K562 (cell line): Measurements from ENCODE around the gene ASB6. TPM values are rescaled to one million over a fixed set of nuclear protein-coding genes. Genes with fewer than 3 reads are reported as not detected.

Source experiments
- ADNP ChIP-seq: fragments of 200-800 bp; sonication (Bioruptor generic); IDR thresholded peaks from 2 replicates; pipeline ENCODE4 v1.6.1; 2016; ENCODE audit warnings: missing genetic modification characterization, missing compliant biosample characterization
- ARHGAP35 ChIP-seq: fragments of 450-650 bp; IDR thresholded peaks from 2 replicates; pipeline ENCODE4 v1.6.1; 2018; ENCODE audit not compliant: partially characterized antibody
- ATF1 ChIP-seq, 2 experiments: fragments of 450-650 bp in 1 of 2; IDR thresholded peaks; 2 replicates each; pipeline ENCODE4 v1.6.1; 2016; ENCODE audit warnings: missing compliant biosample characterization in 1 of 2, missing genetic modification characterization in 1 of 2
- ATF7 ChIP-seq: fragments of 450-650 bp; IDR thresholded peaks from 2 replicates; pipeline ENCODE4 v1.7.1; 2014; ENCODE audit warnings: mild to moderate bottlenecking, moderate library complexity
- EHMT2 ChIP-seq: fragments of 450-650 bp; IDR thresholded peaks from 2 replicates; pipeline ENCODE4 v1.6.1; 2018; ENCODE audit warnings: antibody characterized with exemption
- HDAC1 ChIP-seq, 2 experiments: fragments of 450-650 bp; IDR thresholded peaks; 2 replicates each; pipeline ENCODE4 v1.6.1; 2016 to 2017; ENCODE audit warnings: inconsistent platforms in 1 of 2, mild to moderate bottlenecking in 1 of 2, moderate library complexity in 1 of 2
- HDAC8 ChIP-seq: fragments of 450-650 bp; IDR thresholded peaks from 2 replicates; pipeline ENCODE4 v1.6.1; 2016; ENCODE audit warnings: mild to moderate bottlenecking, missing genetic modification characterization, moderate library complexity, missing compliant biosample characterization
- KLF13 ChIP-seq: fragments of 450-650 bp; IDR thresholded peaks from 2 replicates; pipeline ENCODE4 v1.6.1; 2016; ENCODE audit warnings: missing genetic modification characterization, low read depth, mild to moderate bottlenecking, missing compliant biosample characterization, moderate library complexity, borderline replicate concordance
- KLF6 ChIP-seq: fragments of 250-450 bp; sonication (Bioruptor Pico); IDR thresholded peaks from 2 replicates; pipeline ENCODE4 v1.4.0; 2020; ENCODE audit warnings: mild to moderate bottlenecking, moderate library complexity, borderline replicate concordance
- LCOR ChIP-seq: sonication (generic); formaldehyde crosslinking; IDR thresholded peaks from 2 replicates; pipeline ENCODE4 v1.8.0; 2022; ENCODE audit warnings: mild to moderate bottlenecking, missing genetic modification reagents
- MYNN ChIP-seq, 2 experiments: sonication (generic); formaldehyde crosslinking in 1 of 2; IDR thresholded peaks; 2 replicates each; pipeline versions ENCODE4 v1.5.0 to v1.6.1; 2016 to 2020; ENCODE audit warnings: antibody characterized with exemption in 1 of 2, missing genetic modification reagents in 1 of 2
- NBN ChIP-seq: fragments of 450-650 bp; IDR thresholded peaks from 2 replicates; pipeline ENCODE4 v1.6.1; 2016; ENCODE audit warnings: low read depth, mild to moderate bottlenecking
- PCBP2 ChIP-seq: fragments of 200-400 bp; formaldehyde crosslinking; IDR thresholded peaks from 2 replicates; pipeline ENCODE4 v1.6.1; 2018; ENCODE audit warnings: low read length, low read depth, mild to moderate bottlenecking, moderate library complexity; ENCODE audit not compliant: poor library complexity, severe bottlenecking
- PHB2 ChIP-seq: fragments of 450-650 bp; IDR thresholded peaks from 2 replicates; pipeline ENCODE4 v1.6.1; 2017; ENCODE audit warnings: low read depth
- PHF21A ChIP-seq: fragments of 450-650 bp; IDR thresholded peaks from 2 replicates; pipeline ENCODE4 v1.6.1; 2017; ENCODE audit warnings: low read depth, borderline replicate concordance
- TAL1 ChIP-seq: fragments of 450-650 bp; IDR thresholded peaks from 2 replicates; pipeline ENCODE4 v1.6.1; 2016; ENCODE audit warnings: mild to moderate bottlenecking
- TOE1 ChIP-seq, 2 experiments: fragments of 450-650 bp in 1 of 2; sonication (generic) in 1 of 2; formaldehyde crosslinking in 1 of 2; IDR thresholded peaks; 2 replicates each; pipeline versions ENCODE4 v1.7.1 to v1.8.0; 2016 to 2022; ENCODE audit warnings: borderline replicate concordance in 2 of 2, mild to moderate bottlenecking in 2 of 2, antibody characterized with exemption in 1 of 2, inconsistent platforms in 1 of 2, low read depth in 1 of 2, missing genetic modification reagents in 1 of 2, moderate library complexity in 1 of 2
- YBX1 ChIP-seq: fragments of 450-650 bp; IDR thresholded peaks from 2 replicates; pipeline ENCODE4 v1.7.1; 2016; ENCODE audit warnings: mild to moderate bottlenecking
- ZNF354B ChIP-seq: fragments of 250-450 bp; sonication (Bioruptor Pico); IDR thresholded peaks from 2 replicates; pipeline ENCODE4 v1.4.0; 2020
- ZNF384 ChIP-seq: IDR thresholded peaks from 2 replicates; pipeline ENCODE4 v1.6.1; 2012; ENCODE audit warnings: low read depth, low read length, improper control_type of control experiment
- ZNF668 ChIP-seq: fragments of 250-450 bp; sonication (Bioruptor Pico); IDR thresholded peaks from 2 replicates; pipeline ENCODE4 v1.8.0; 2022; ENCODE audit warnings: mild to moderate bottlenecking, inconsistent platforms
- ZNF75A ChIP-seq: fragments of 450-650 bp; formaldehyde crosslinking; IDR thresholded peaks from 2 replicates; pipeline ENCODE4 v1.4.0; 2020; ENCODE audit warnings: mild to moderate bottlenecking
- polyA plus RNA-seq, 8 experiments: library from polyadenylated mRNA; depleted of rRNA in 4 of 8; stranded (reverse) in 5 of 8; unstranded in 3 of 8; fragments of >200 nt; fragmentation: Nextera tagmentation in 2 of 8; fragmentation: Illumina TruSeq in 1 of 8; extraction: Ambion mirVana in 2 of 8; extraction: Trizol in 1 of 8; gene quantifications; 2 replicates each; pipeline versions ENCODE4 v1.2.1 to v1.2.3, GENCODE V29; 2011 to 2014; ENCODE audit warnings: inconsistent platforms in 1 of 8, missing spikeins in 1 of 8
- total RNA-seq, 7 experiments: library from RNA; depleted of rRNA in 6 of 7; stranded (reverse); fragments of >200 nt in 6 of 7; fragmentation: Illumina TruSeq in 2 of 7; extraction: Trizol in 2 of 7; gene quantifications; 2 replicates each; pipeline versions ENCODE4 v1.2.1 to v1.2.3, GENCODE V29; 2011 to 2021; ENCODE audit warnings: low replicate concordance in 1 of 7
- TF ChIP-seq, protein P1 (sequence below): fragments of 450-650 bp; IDR thresholded peaks from 2 replicates; pipeline ENCODE4 v1.6.1; 2016; ENCODE audit warnings: low read depth, mild to moderate bottlenecking, moderate library complexity
- TF ChIP-seq, protein P2 (sequence below), 2 experiments: fragments of 450-650 bp in 1 of 2; sonication (generic) in 1 of 2; formaldehyde crosslinking in 1 of 2; IDR thresholded peaks in 1 of 2; conservative IDR thresholded peaks in 1 of 2; 2 replicates each; pipeline versions ENCODE4 v1.6.1 to v1.8.1; 2016 to 2023; ENCODE audit warnings: mild to moderate bottlenecking in 2 of 2, moderate library complexity in 2 of 2, inconsistent platforms in 1 of 2, missing genetic modification reagents in 1 of 2
- TF ChIP-seq, protein P3 (sequence below), 2 experiments: IDR thresholded peaks; 2 replicates each; pipeline ENCODE4 v1.6.1; 2011; ENCODE audit warnings: borderline replicate concordance in 1 of 2, control low read depth in 1 of 2, low read depth in 1 of 2, low read length in 1 of 2, mild to moderate bottlenecking in 1 of 2, mixed read lengths in 1 of 2, moderate library complexity in 1 of 2; ENCODE audit not compliant: insufficient read depth in 1 of 2, insufficient read length in 1 of 2, poor library complexity in 1 of 2, severe bottlenecking in 1 of 2; ENCODE audit errors: extremely low read depth in 1 of 2

The ASB6 gene
- total and polyA plus RNA-seq, 9 of the 15 experiments (the other 6 are each of a cell fraction or from before 2014, with no cell fraction given) = 0.92 to 17.8 (median 11.3) TPM

DNA sequence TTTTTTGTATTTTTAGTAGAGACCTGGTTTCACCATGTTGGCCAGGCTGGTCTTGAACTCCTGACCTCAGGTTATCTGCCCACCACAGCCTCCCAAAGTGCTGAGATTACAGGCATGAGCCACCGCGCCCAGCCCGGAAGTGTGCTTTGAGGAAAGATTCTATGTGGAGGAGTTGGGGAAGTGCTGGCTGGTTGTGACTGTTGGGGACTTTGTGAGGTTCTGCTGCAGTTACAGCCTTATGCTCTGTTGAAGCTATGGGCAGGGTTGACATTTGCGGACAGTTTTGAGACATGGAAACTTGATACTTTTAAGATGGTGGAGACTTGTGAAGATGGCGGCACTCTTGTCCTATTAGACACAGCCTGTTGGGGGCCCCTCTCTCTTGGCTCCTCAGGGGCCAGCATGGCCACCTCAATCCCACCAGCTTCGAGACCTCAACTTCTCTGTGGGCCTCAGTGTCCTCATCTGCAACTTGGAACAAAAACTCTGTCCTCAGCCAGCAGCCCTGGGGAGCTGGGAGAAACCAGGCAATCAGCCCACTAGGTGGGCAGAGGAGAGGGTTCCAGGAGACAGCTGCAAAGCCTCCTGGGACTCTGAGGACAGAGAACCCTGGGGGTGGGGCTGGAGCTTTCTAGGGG is 45.9 kb downstream of the ASB6 start (continued):
- no peak for TF ChIP-seq PCBP2
- TF ChIP-seq HDAC8 (tag) = peak; percentile 93
- peak; percentile 19; the same call in 1 of the 2 replicates for TF ChIP-seq TOE1 (IDR thresholded peaks at IDR 0.05; ENCODE audit: borderline replicate concordance)
- TF ChIP-seq TOE1 (CRISPR knock-in tag; IDR thresholded peaks at IDR 0.05; ENCODE audit: borderline replicate concordance, low read depth) = no peak
- TF ChIP-seq ARHGAP35 = no peak
- TF ChIP-seq EHMT2 = 0 out of 2 replicates have a peak, but pooled peaks have one; percentile 15
- peak; percentile 28; the same call in 1 of the 2 replicates for TF ChIP-seq ATF7
- peak; percentile 89 for TF ChIP-seq NBN
- TF ChIP-seq HDAC1 (IDR thresholded peaks at IDR 0.05) = peak; percentile 75 to 99; a peak in 2 of 4 replicates
- TF ChIP-seq KLF13 (tag) = peak; percentile 70; the same call in 1 of the 2 replicates
- peak; percentile 92; the same call in 1 of the 2 replicates for TF ChIP-seq KLF6 (CRISPR knock-in tag)
- TF ChIP-seq PHB2 = peak; percentile 72; the same call in 1 of the 2 replicates
- peak; percentile 49; the same call in 1 of the 2 replicates for TF ChIP-seq PHF21A
- no peak for TF ChIP-seq ATF1 (CRISPR knock-in tag; IDR thresholded peaks at IDR 0.05)
- peak; percentile 48 for TF ChIP-seq ATF1 (tag; IDR thresholded peaks at IDR 0.05)
- TF ChIP-seq ZNF354B (CRISPR knock-in tag) = 0 out of 2 replicates have a peak, but pooled peaks have one; percentile 42
- no peak for TF ChIP-seq ZNF384
- TF ChIP-seq, protein P1, sequence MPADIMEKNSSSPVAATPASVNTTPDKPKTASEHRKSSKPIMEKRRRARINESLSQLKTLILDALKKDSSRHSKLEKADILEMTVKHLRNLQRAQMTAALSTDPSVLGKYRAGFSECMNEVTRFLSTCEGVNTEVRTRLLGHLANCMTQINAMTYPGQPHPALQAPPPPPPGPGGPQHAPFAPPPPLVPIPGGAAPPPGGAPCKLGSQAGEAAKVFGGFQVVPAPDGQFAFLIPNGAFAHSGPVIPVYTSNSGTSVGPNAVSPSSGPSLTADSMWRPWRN = peak; percentile 73
- 0 out of 2 replicates have a peak, but pooled peaks have one; percentile 46 for TF ChIP-seq MYNN (IDR thresholded peaks at IDR 0.05)
- TF ChIP-seq MYNN (CRISPR knock-in tag; IDR thresholded peaks at IDR 0.05) = no peak
- TF ChIP-seq, protein P2, sequence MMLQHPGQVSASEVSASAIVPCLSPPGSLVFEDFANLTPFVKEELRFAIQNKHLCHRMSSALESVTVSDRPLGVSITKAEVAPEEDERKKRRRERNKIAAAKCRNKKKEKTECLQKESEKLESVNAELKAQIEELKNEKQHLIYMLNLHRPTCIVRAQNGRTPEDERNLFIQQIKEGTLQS (IDR thresholded peaks at IDR 0.05) = 0 out of 2 replicates have a peak, but pooled peaks have one; percentile 33
- TF ChIP-seq, protein P2 (CRISPR knock-in tag; conservative IDR thresholded peaks at IDR 0.05) = no peak
- TF ChIP-seq ADNP = peak; percentile 85
- peak; percentile 32; the same call in 1 of the 2 replicates for TF ChIP-seq ZNF668 (CRISPR knock-in tag)
- TF ChIP-seq ZNF75A (CRISPR knock-in tag) = no peak
- peak; percentile 69; the same call in 1 of the 2 replicates for TF ChIP-seq LCOR (CRISPR knock-in tag)
- TF ChIP-seq, protein P3, sequence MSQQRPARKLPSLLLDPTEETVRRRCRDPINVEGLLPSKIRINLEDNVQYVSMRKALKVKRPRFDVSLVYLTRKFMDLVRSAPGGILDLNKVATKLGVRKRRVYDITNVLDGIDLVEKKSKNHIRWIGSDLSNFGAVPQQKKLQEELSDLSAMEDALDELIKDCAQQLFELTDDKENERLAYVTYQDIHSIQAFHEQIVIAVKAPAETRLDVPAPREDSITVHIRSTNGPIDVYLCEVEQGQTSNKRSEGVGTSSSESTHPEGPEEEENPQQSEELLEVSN (IDR thresholded peaks at IDR 0.05; ENCODE audit: borderline replicate concordance in 1 of 2, extremely low read depth in 1 of 2, insufficient read depth in 1 of 2, insufficient read length in 1 of 2, low read depth in 1 of 2, low read length in 1 of 2, poor library complexity in 1 of 2, severe bottlenecking in 1 of 2) = peak in 1 of 2 experiments; percentile 45
- peak; percentile 88 for TF ChIP-seq TAL1
- no peak for TF ChIP-seq YBX1
